Esophagus squamous epithelium (tissue), 4 donors: ENCODE data around the gene TLE1.

Source experiments
- CTCF ChIP-seq, 6 experiments: fragments of 450-650 bp in 4 of 6; fragments of 200-600 bp in 2 of 6; sonication (generic) in 2 of 6; IDR thresholded peaks; one replicate each; pipeline ENCODE4 v1.5.1; 2016 to 2019; ENCODE audit warnings: antibody characterized with exemption in 6 of 6, mild to moderate bottlenecking in 4 of 6, moderate library complexity in 4 of 6
- POLR2A ChIP-seq, 4 donors: fragments of 450-650 bp; IDR thresholded peaks; one replicate each; pipeline ENCODE4 v1.6.1; 2017; ENCODE audit warnings: antibody characterized with exemption in 4 of 4, mild to moderate bottlenecking in 4 of 4, moderate library complexity in 3 of 4

GRCh38 chr9:81592887-81593266 lies 96.5 kb downstream of the TLE1 start:
- no peak for TF ChIP-seq CTCF (IDR thresholded peaks at IDR 0.05)
- no peak for TF ChIP-seq POLR2A (IDR thresholded peaks at IDR 0.05)
